Glomerular visceral epithelial cell (primary cell): ENCODE measurements around the gene ACTG2.

Experiments
- DNase-seq: peaks from one replicate; pipeline ENCODE4 v3.0.0-alpha.2; 2016; ENCODE audit errors: extremely low spot score

The ACTG2 gene

GRCh38 chr2:73968357-73968937, 75.6 kb downstream of the ACTG2 start:
- DNase-seq: no peak

GRCh38 chr2:73969356-73969755, 76.5 kb downstream of the ACTG2 start:
- no peak for DNase-seq
